Subcutaneous abdominal adipose tissue (tissue), 5 donors: ENCODE data around the gene CD47.

Experiments used
- H3K27ac ChIP-seq: one replicate; pipeline ENCODE4 v1.7.0; 2013; ENCODE audit warnings: low read depth, mild to moderate bottlenecking, inconsistent platforms, low read length, moderate library complexity
- H3K27me3 ChIP-seq, 5 donors: one replicate each; pipeline ENCODE4 v1.7.0; 2013; ENCODE audit warnings: low read length in 5 of 5, inconsistent platforms in 1 of 5; ENCODE audit not compliant: control insufficient read depth in 5 of 5, insufficient read depth in 4 of 5
- H3K36me3 ChIP-seq, 5 donors: one replicate each; pipeline ENCODE4 v1.7.0; 2013; ENCODE audit warnings: low read length in 5 of 5; ENCODE audit not compliant: control insufficient read depth in 5 of 5, insufficient read depth in 5 of 5
- H3K4me1 ChIP-seq, 5 donors: one replicate each; pipeline ENCODE4 v1.7.0; 2013; ENCODE audit warnings: low read length in 5 of 5, mild to moderate bottlenecking in 3 of 5, moderate library complexity in 1 of 5; ENCODE audit not compliant: control insufficient read depth in 5 of 5, insufficient read depth in 5 of 5
- H3K4me3 ChIP-seq, 5 donors: one replicate each; pipeline ENCODE4 v1.7.0; 2013; ENCODE audit warnings: low read length in 5 of 5, low read depth in 1 of 5
- H3K9ac ChIP-seq, 5 donors: one replicate each; pipeline ENCODE4 v1.7.0; 2013; ENCODE audit warnings: low read length in 5 of 5, mild to moderate bottlenecking in 4 of 5, moderate library complexity in 3 of 5
- H3K9me3 ChIP-seq, 5 donors: one replicate each; pipeline ENCODE4 v1.7.0; 2013; ENCODE audit warnings: low read length in 5 of 5; ENCODE audit not compliant: control insufficient read depth in 5 of 5
- donor health status: healthy.
- donor health status: healthy.
- donor health status: healthy.
- donor health status: healthy.
- donor health status: healthy.

CD47 gene

GRCh38 chr3:108022256-108023150 is 68.3 kb downstream of the CD47 start:
- no peak overlapping the region for H3K27ac ChIP-seq
- H3K27me3 ChIP-seq: no peaks in the 10 kb centered on the region
- H3K4me1 ChIP-seq: no peaks in the 10 kb centered on the region
- H3K4me3 ChIP-seq: no peak overlapping the region
- no peak overlapping the region for H3K9ac ChIP-seq
- no peaks in the 10 kb centered on the region for H3K36me3 ChIP-seq
- no peaks in the 10 kb centered on the region for H3K9me3 ChIP-seq

GRCh38 chr3:108021533-108021932 is 69.3 kb downstream of the CD47 start:
- Histone ChIP-seq H3K4me3 (no peak overlapping the region), H3K36me3 (no peaks in the 10 kb centered on the region), H3K27me3 (no peaks in the 10 kb centered on the region), H3K4me1 (no peaks in the 10 kb centered on the region), H3K9me3 (no peaks in the 10 kb centered on the region), H3K27ac (no peak overlapping the region), H3K9ac (no peak overlapping the region)

- no peaks in the 10 kb centered on the region for H3K4me1 ChIP-seq
- H3K27me3 ChIP-seq: no peaks in the 10 kb centered on the region
- no peak overlapping the region for H3K4me3 ChIP-seq
- no peak overlapping the region for H3K27ac ChIP-seq
- H3K36me3 ChIP-seq: no peaks in the 10 kb centered on the region
- H3K9me3 ChIP-seq: no peaks in the 10 kb centered on the region
- H3K9ac ChIP-seq: no peak overlapping the region
These were observed 69.7 kb downstream of the CD47 start for GRCh38 chr3:108021131-108021530.

GRCh38 chr3:108018552-108018951 is 72.3 kb downstream of the CD47 start:
- H3K9ac ChIP-seq: no peak overlapping the region
- no peaks in the 10 kb centered on the region for H3K9me3 ChIP-seq
- H3K27me3 ChIP-seq: no peaks in the 10 kb centered on the region
- H3K36me3 ChIP-seq: no peaks in the 10 kb centered on the region
- H3K4me3 ChIP-seq: no peak overlapping the region
- H3K4me1 ChIP-seq: no peaks in the 10 kb centered on the region
- H3K27ac ChIP-seq: no peak overlapping the region

- Histone ChIP-seq H3K4me1 (no peaks in the 10 kb centered on the region), H3K4me3 (no peak overlapping the region), H3K36me3 (no peaks in the 10 kb centered on the region), H3K9me3 (no peaks in the 10 kb centered on the region), H3K27me3 (no peaks in the 10 kb centered on the region), H3K9ac (no peak overlapping the region), H3K27ac (no peak overlapping the region)
These were observed 73.2 kb downstream of the CD47 start for GRCh38 chr3:108017587-108017986.

- no peak overlapping the region for H3K4me3 ChIP-seq
- no peak overlapping the region for H3K27ac ChIP-seq
- H3K4me1 ChIP-seq: no peaks in the 10 kb centered on the region
- no peaks in the 10 kb centered on the region for H3K9me3 ChIP-seq
- H3K36me3 ChIP-seq: no peaks in the 10 kb centered on the region
- H3K27me3 ChIP-seq: no peaks in the 10 kb centered on the region
- no peak overlapping the region for H3K9ac ChIP-seq
These were observed 75.9 kb downstream of the CD47 start for GRCh38 chr3:108014943-108015342.

GRCh38 chr3:108013141-108014055 is 77.4 kb downstream of the CD47 start:
- H3K9me3 ChIP-seq: no peaks in the 10 kb centered on the region
- no peak overlapping the region for H3K9ac ChIP-seq
- H3K27ac ChIP-seq: no peak overlapping the region
- H3K4me3 ChIP-seq: no peak overlapping the region
- no peaks in the 10 kb centered on the region for H3K36me3 ChIP-seq
- no peaks in the 10 kb centered on the region for H3K4me1 ChIP-seq
- peaks cover 0 to under 1% (median 0%) of the 10 kb centered on the region in 5 donors for H3K27me3 ChIP-seq

GRCh38 chr3:108012304-108012703 is 78.5 kb downstream of the CD47 start:
- H3K27me3 ChIP-seq: peaks cover 0 to 2% (median 0%) of the 10 kb centered on the region in 5 donors
- no peaks in the 10 kb centered on the region for H3K4me1 ChIP-seq
- no peaks in the 10 kb centered on the region for H3K9me3 ChIP-seq
- H3K36me3 ChIP-seq: no peaks in the 10 kb centered on the region
- no peak overlapping the region for H3K4me3 ChIP-seq
- H3K9ac ChIP-seq: no peak overlapping the region
- H3K27ac ChIP-seq: no peak overlapping the region

- no peak overlapping the region for H3K27ac ChIP-seq
- no peaks in the 10 kb centered on the region for H3K9me3 ChIP-seq
- H3K9ac ChIP-seq: no peak overlapping the region
- no peaks in the 10 kb centered on the region for H3K36me3 ChIP-seq
- H3K27me3 ChIP-seq: peaks cover 0 to 2% (median 0%) of the 10 kb centered on the region in 5 donors
- no peak overlapping the region for H3K4me3 ChIP-seq
- peaks cover 0 to 4% (median 1%) of the 10 kb centered on the region in 5 donors for H3K4me1 ChIP-seq
These were observed 79.2 kb downstream of the CD47 start for GRCh38 chr3:108011616-108012015.
